Measurements from ENCODE around the gene IFT88.

DNA sequence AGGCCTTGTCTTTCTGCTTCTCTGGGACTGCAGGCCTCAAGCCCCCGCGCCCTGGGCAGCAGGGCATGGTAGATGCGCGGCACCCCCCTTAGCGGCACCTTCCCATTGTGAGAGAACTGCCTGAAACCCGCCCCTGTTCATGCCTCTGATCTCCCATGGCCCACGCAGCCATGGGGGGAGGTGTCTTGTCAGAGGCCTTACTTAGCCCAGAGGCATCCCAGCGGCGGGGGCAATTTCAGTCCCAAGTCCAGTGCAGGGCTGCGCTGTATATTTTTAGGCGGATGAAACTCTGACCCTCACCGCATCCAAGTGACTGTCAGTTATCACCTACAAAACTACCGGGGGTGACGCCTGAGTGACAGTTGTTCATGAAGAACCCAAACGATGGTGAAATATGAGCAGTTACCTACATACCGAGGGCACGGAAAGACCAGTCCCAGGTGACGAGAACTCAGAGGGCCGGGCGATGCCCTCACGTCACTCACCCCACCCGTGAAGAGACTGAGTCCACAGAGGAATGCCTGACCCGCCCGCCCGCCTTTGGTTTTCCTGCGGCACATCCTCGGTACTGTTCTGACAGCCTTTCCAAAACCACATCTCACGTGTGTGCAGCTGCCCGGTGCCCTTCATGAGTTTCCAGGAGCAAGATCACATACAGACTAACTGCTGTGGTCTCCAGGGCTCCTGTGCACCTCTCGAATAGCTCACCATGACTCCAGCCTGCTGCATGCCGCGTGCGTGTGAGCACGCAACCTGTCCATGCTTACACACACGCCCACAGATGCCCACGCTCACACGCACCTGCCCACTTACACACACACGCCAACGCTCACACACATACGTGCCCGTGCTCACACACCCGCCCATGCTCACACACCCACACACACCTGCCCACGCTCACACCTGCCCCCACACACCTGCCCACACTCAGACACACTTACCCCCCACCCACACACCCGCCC lies 150.9 kb downstream of the IFT88 start:
- TF ChIP-seq, protein P1, sequence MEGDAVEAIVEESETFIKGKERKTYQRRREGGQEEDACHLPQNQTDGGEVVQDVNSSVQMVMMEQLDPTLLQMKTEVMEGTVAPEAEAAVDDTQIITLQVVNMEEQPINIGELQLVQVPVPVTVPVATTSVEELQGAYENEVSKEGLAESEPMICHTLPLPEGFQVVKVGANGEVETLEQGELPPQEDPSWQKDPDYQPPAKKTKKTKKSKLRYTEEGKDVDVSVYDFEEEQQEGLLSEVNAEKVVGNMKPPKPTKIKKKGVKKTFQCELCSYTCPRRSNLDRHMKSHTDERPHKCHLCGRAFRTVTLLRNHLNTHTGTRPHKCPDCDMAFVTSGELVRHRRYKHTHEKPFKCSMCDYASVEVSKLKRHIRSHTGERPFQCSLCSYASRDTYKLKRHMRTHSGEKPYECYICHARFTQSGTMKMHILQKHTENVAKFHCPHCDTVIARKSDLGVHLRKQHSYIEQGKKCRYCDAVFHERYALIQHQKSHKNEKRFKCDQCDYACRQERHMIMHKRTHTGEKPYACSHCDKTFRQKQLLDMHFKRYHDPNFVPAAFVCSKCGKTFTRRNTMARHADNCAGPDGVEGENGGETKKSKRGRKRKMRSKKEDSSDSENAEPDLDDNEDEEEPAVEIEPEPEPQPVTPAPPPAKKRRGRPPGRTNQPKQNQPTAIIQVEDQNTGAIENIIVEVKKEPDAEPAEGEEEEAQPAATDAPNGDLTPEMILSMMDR (IDR thresholded peaks at IDR 0.05), result no peak
- no peak for TF ChIP-seq POLR2A (IDR thresholded peaks at IDR 0.05)
